Stomach (tissue), 9 donors: ENCODE measurements around the gene PEA15. TPM values are rescaled to one million over a fixed set of nuclear protein-coding genes. Genes with fewer than 3 reads are reported as not detected.

ENCODE experiments used
- DNase-seq, 2 donors: peaks; one replicate each; pipeline versions ENCODE4 v3.0.0 to v3.0.0-alpha.2; 2013 to 2019
- H3K27ac ChIP-seq, 5 donors: fragments of 200-600 bp in 4 of 5; sonication (generic) in 4 of 5; one replicate each; pipeline ENCODE4 v1.5.1; 2013 to 2019; ENCODE audit warnings: mild to moderate bottlenecking in 1 of 5, moderate library complexity in 1 of 5
- H3K27me3 ChIP-seq, 3 donors: fragments of 200-600 bp; sonication (generic); one replicate each; pipeline ENCODE4 v1.5.1; 2017 to 2019; ENCODE audit warnings: mixed run types in 1 of 3
- H3K36me3 ChIP-seq, 4 donors: fragments of 200-600 bp; sonication (generic); 1 replicate in 3 of 4; 2 replicates in 1 of 4; pipeline ENCODE4 v1.5.1; 2016 to 2019
- H3K4me1 ChIP-seq, 4 donors: fragments of 200-600 bp; sonication (generic); one replicate each; pipeline ENCODE4 v1.5.1; 2016 to 2019
- H3K4me3 ChIP-seq, 4 donors: fragments of 200-600 bp; sonication (generic) in 3 of 4; one replicate each; pipeline ENCODE4 v1.5.1; 2016 to 2019; ENCODE audit warnings: mild to moderate bottlenecking in 1 of 4
- H3K9me3 ChIP-seq, 4 donors: fragments of 200-600 bp; sonication (generic); one replicate each; pipeline ENCODE4 v1.5.1; 2016 to 2019
- CTCF ChIP-seq, 7 experiments: fragments of 450-650 bp in 4 of 7; fragments of 200-600 bp in 3 of 7; sonication (generic) in 3 of 7; IDR thresholded peaks; one replicate each; pipeline ENCODE4 v1.5.1; 2016 to 2019; ENCODE audit warnings: antibody characterized with exemption in 7 of 7, control low read depth in 2 of 7, mild to moderate bottlenecking in 1 of 7
- EP300 ChIP-seq: sonication (generic); formaldehyde crosslinking; IDR thresholded peaks from one replicate; pipeline ENCODE4 v1.6.1; 2017; ENCODE audit warnings: antibody characterized with exemption
- POLR2A ChIP-seq, 4 donors: fragments of 450-650 bp; IDR thresholded peaks; one replicate each; pipeline ENCODE4 v1.6.1; 2016; ENCODE audit warnings: antibody characterized with exemption in 4 of 4, control low read depth in 2 of 4, mild to moderate bottlenecking in 1 of 4, moderate library complexity in 1 of 4
- POLR2AphosphoS5 ChIP-seq, 3 donors: sonication (generic); formaldehyde crosslinking; IDR thresholded peaks; one replicate each; pipeline ENCODE4 v1.6.1; 2016; ENCODE audit warnings: antibody characterized with exemption in 3 of 3
- WGBS, 5 donors: extraction: QIAGEN DNeasy Blood & Tissue Kit in 3 of 5; methylation state at CpG; one replicate each; pipeline versions ENCODE4 v1.1.5 to v1.1.7; 2013 to 2018; 5-methylcytosine and 5-hydroxymethylcytosine counted together
- intact Hi-C: fragments of 100-400 bp; cut with DNase I; formaldehyde crosslinking; loops from one replicate; pipeline ENCODE4 v1.15.1; 2023; ENCODE audit warnings: low total_unique reads
- polyA plus RNA-seq, 3 donors: library from polyadenylated mRNA; stranded (reverse); fragments of 200-250 nt; gene quantifications; one replicate each; pipeline ENCODE4 v1.2.3, GENCODE V29; 2013
- total RNA-seq, 5 donors: library from RNA; depleted of rRNA; stranded (reverse); fragments of >200 nt; gene quantifications; one replicate each; pipeline versions ENCODE4 v1.1.0 to v1.2.3, GENCODE V29; 2014 to 2016
- donor health status: healthy with polysubstance abuse.
- donor health status: Bipolar disorder and iron deficiency.
- donor health status: healthy.

PEA15 gene
- total and polyA plus RNA-seq, 8 donors, result 26.3 to 127 (median 58.0) TPM

DNA sequence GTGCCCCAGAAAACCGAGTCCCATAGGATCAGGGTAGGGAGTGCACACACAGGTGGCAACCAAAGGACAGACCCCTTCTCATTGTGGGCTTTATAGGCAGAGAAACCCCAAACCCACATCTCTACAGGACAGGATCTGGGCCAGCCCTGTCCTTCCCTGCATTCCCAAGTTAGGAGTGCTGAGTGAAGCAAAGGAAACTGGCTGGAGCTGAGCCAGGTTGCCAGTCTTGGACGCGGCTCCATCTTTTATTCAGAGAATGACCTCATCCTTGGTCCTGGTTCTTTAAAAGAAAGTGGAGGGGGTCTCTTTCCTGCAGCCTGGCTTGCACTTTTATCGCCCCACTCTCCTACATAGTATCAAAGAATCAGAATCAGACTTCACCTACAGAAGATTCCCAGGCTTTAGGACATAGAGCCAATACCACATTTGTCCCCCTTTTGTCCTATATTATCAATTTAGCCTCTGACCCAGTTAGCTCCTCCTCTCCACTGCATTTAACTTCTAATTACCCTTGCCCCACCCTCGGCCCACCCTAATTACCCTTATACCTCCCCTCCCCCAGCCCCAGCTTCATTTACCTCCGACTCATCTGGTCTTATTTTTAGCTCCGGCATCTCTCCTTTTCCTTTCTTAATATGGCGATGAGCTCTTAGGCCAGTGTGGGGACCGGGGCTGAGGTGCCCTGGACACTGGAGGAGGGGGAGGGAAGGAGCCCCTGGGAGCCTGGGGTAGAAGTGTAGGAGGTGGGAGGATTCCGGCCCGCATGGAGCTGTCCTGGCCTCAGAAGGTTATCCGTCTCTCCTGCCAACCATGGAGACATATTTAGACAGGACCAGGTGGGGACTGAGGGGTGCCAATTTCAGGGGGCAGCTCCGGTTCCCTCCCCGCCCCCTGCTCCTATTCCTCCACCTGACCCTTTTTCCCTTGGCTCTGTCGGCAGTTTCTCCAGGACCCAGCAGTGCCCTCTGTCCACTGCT lies 15.2 kb upstream of the PEA15 start, which contains the start of gene CASQ1:
CASQ1 (plus strand) TSS at position 927 of the 977 bp plus-strand sequence. CDS start 177 bp downstream, outside the sequence.
- no peak for TF ChIP-seq POLR2AphosphoS5 (IDR thresholded peaks at IDR 0.05)
- no peak for TF ChIP-seq CTCF (IDR thresholded peaks at IDR 0.05)
- no peak for TF ChIP-seq EP300
- TF ChIP-seq POLR2A (IDR thresholded peaks at IDR 0.05), result no peak
- H3K27me3 ChIP-seq, result no peaks in the 10 kb centered on the region
- H3K4me1 ChIP-seq, result peaks cover 4 to 23% (median 12%) of the 10 kb centered on the region in 4 donors
- H3K27ac ChIP-seq, result no peak within 1 kb of the TSS
- intact Hi-C loops, result loop anchor here (5.0 to 10.0 kb wide), 3 partner anchors 62 to 95 kb away; partner anchors contain the start of gene PEX19
- no peaks in the 10 kb centered on the region for H3K36me3 ChIP-seq
- DNase-seq, result peak; percentile 59 to 73
- H3K4me3 ChIP-seq, result no peak within 1 kb of the TSS
- WGBS, 5 donors, result 53 to 68% (median 63%) methylated on average over 15 of the region's 15 CpGs
- H3K9me3 ChIP-seq, result no peaks in the 10 kb centered on the region

GRCh38 chr1:160191756-160192155 lies 13.4 kb upstream of the PEA15 start:
- intact Hi-C loops, result loop anchor here (5.0 to 10.0 kb wide), 3 partner anchors 61 to 93 kb away; partner anchors contain the start of gene PEX19
- TF ChIP-seq EP300, result no peak
- no peak for TF ChIP-seq POLR2AphosphoS5 (IDR thresholded peaks at IDR 0.05)
- TF ChIP-seq POLR2A (IDR thresholded peaks at IDR 0.05), result no peak
- TF ChIP-seq CTCF (IDR thresholded peaks at IDR 0.05), result no peak
- Histone ChIP-seq H3K4me3 (no peak overlapping the region), H3K9me3 (no peaks in the 10 kb centered on the region), H3K4me1 (peaks cover 4 to 23% (median 12%) of the 10 kb centered on the region in 4 donors), H3K36me3 (no peaks in the 10 kb centered on the region), H3K27ac (no peak overlapping the region), H3K27me3 (no peaks in the 10 kb centered on the region)
- WGBS, 5 donors, result 68 to 84% (median 80%) methylated on average over 3 of the region's 3 CpGs
- no peak for DNase-seq

DNA sequence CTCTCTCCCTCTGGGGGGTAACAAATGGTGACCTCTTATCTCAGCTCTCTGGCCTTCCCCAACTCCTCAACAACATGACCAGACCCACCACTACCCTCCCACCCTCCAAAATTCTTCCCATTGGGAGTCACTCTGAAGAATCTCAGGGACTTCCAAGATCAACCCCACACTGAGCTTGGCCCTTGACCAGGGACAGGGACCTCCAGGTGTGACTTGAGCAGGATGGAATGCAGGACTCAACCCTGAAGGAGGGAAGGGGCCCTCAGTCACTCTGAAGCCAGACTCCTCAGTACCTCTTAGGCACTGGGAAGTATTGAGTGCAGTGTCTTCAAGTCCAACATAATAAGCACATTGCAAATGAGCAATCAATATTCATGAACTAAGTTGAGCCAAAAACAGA lies 12.9 kb upstream of the PEA15 start:
- H3K4me1 ChIP-seq, result peaks cover 4 to 23% (median 12%) of the 10 kb centered on the region in 4 donors
- intact Hi-C loops, result loop anchor here (5.0 to 10.0 kb wide), 3 partner anchors 60 to 93 kb away; partner anchors contain the start of gene PEX19
- TF ChIP-seq CTCF (IDR thresholded peaks at IDR 0.05), result no peak
- no peak for TF ChIP-seq EP300
- TF ChIP-seq POLR2A (IDR thresholded peaks at IDR 0.05), result no peak
- TF ChIP-seq POLR2AphosphoS5 (IDR thresholded peaks at IDR 0.05), result no peak
- no peaks in the 10 kb centered on the region for H3K36me3 ChIP-seq
- H3K9me3 ChIP-seq, result no peaks in the 10 kb centered on the region
- no peak overlapping the region for H3K27ac ChIP-seq
- H3K4me3 ChIP-seq, result no peak overlapping the region
- DNase-seq, result no peak
- no peaks in the 10 kb centered on the region for H3K27me3 ChIP-seq

- Histone ChIP-seq H3K36me3 (no peaks in the 10 kb centered on the region), H3K27ac (peak overlapping the region in 1 of 5 donors; percentile 38), H3K4me3 (no peak overlapping the region), H3K27me3 (no peaks in the 10 kb centered on the region), H3K9me3 (no peaks in the 10 kb centered on the region), H3K4me1 (peaks cover 4 to 23% (median 12%) of the 10 kb centered on the region in 4 donors)
- intact Hi-C loops, result loop anchor here (5.0 to 10.0 kb wide), 3 partner anchors 59 to 92 kb away; partner anchors contain the start of gene PEX19
- TF ChIP-seq POLR2A (IDR thresholded peaks at IDR 0.05) (no peak), POLR2AphosphoS5 (IDR thresholded peaks at IDR 0.05) (peak; percentile 11 to 75 (median 19)), EP300 (no peak), CTCF (IDR thresholded peaks at IDR 0.05) (peak in 6 of 7 experiments; percentile 42 to 96 (median 92))
- 19 to 23% (median 22%) methylated on average over 16 of the region's 16 CpGs for WGBS, 5 donors
- DNase-seq, result peak; percentile 89 to 95
Observed at GRCh38 chr1:160193091-160193819, 11.9 kb upstream of the PEA15 start.
